GM12878 (cell line): ENCODE data around the gene NPAS3. TPM values are rescaled to one million over a fixed set of nuclear protein-coding genes. Genes with fewer than 3 reads are reported as not detected.

Experiments used
- ATAC-seq: fragments of 200-7000 bp; cut with Tn5 transposase; 3 replicates; pipeline ENCODE4 v1.9.1; 2020; ENCODE audit warnings: mild to moderate bottlenecking, moderate library complexity
- BruUV-seq: library from RNA; stranded (reverse); fragments of 400-500 nt; replicated peaks from 2 replicates; lab custom pipeline; 2021; lab: Mats Ljungman, UMichigan
- CTCF ChIA-PET: fragments of 300-600 bp; sonication (Branson Sonifier 250); formaldehyde crosslinking; extraction: SDS; loops from one replicate; lab custom pipeline; 2021; ENCODE audit warnings: inconsistent platforms; lab: Yijun Ruan, JAX
- POLR2A ChIA-PET: fragments of 350-600 bp; formaldehyde crosslinking; extraction: SDS; loops from one replicate; lab custom pipeline; 2021; ENCODE audit warnings: inconsistent platforms; lab: Charles Lee
- RAD21 ChIA-PET: fragments of 300-600 bp; sonication (Branson Sonifier 250); formaldehyde crosslinking; loops from one replicate; lab custom pipeline; 2023; ENCODE audit warnings: antibody characterized with exemption; ENCODE audit not compliant: unreplicated experiment; lab: Charles Lee
- SMC1A ChIA-PET: fragments of 300-600 bp; sonication (Branson Sonifier 250); formaldehyde crosslinking; loops from one replicate; lab custom pipeline; 2023; ENCODE audit not compliant: unreplicated experiment, uncharacterized antibody; lab: Charles Lee
- DNase-seq: peaks from one replicate; pipeline ENCODE4 v3.0.0-alpha.2; 2011; ENCODE audit warnings: low read depth, low spot score
- FAIRE-seq: peaks from 3 replicates; lab custom pipeline; 2011; peaks lifted over from hg19 to GRCh38; lab: Jason Lieb, UNC
- H2AFZ ChIP-seq: 2 replicates; pipeline ENCODE4 v1.6.0; 2011; ENCODE audit warnings: low read depth, low read length, control low read depth; ENCODE audit not compliant: control insufficient read depth
- H3K27ac ChIP-seq: 2 replicates; pipeline ENCODE4 v1.5.1; 2011; ENCODE audit warnings: control low read depth; ENCODE audit not compliant: control insufficient read depth, insufficient read depth
- H3K27me3 ChIP-seq, 2 experiments: replicated peaks in 1 of 2; 2 replicates each; pipeline versions ENCODE4 v1.6.0 to v1.6.1; 2011; ENCODE audit warnings: low read length in 1 of 2; ENCODE audit not compliant: control insufficient read depth in 2 of 2, insufficient read depth in 2 of 2
- H3K36me3 ChIP-seq, 2 experiments: 2 replicates each; pipeline ENCODE4 v1.5.1; 2011; ENCODE audit warnings: low read length in 1 of 2; ENCODE audit not compliant: control insufficient read depth in 2 of 2, insufficient read depth in 2 of 2
- H3K4me1 ChIP-seq: 2 replicates; pipeline ENCODE4 v1.6.1; 2011; ENCODE audit warnings: mild to moderate bottlenecking, low read length, moderate library complexity, mixed read lengths; ENCODE audit not compliant: control insufficient read depth, insufficient read depth
- H3K4me2 ChIP-seq: 2 replicates; pipeline ENCODE4 v1.6.0; 2011; ENCODE audit warnings: control low read depth; ENCODE audit not compliant: control insufficient read depth, insufficient read depth
- H3K4me3 ChIP-seq: fragments of 200-600 bp; sonication (generic); 2 replicates; pipeline ENCODE4 v1.5.1; 2016
- H3K79me2 ChIP-seq: 2 replicates; pipeline ENCODE4 v1.6.0; 2011; ENCODE audit warnings: low read length; ENCODE audit not compliant: control insufficient read depth, insufficient read depth
- H3K9ac ChIP-seq: 2 replicates; pipeline ENCODE4 v1.8.0; 2011; ENCODE audit warnings: low read length, control low read depth, mixed read lengths; ENCODE audit not compliant: control insufficient read depth, insufficient read depth
- H3K9me3 ChIP-seq: replicated peaks from 3 replicates; pipeline ENCODE4 v1.5.1; 2011; ENCODE audit warnings: mild to moderate bottlenecking, low read length; ENCODE audit not compliant: control insufficient read depth, insufficient read depth
- H4K20me1 ChIP-seq: 2 replicates; pipeline ENCODE4 v1.6.0; 2011; ENCODE audit not compliant: control insufficient read depth, insufficient read depth
- CEBPZ ChIP-seq: fragments of 150-350 bp; IDR thresholded peaks from 2 replicates; pipeline ENCODE4 v1.6.1; 2016; ENCODE audit warnings: low read depth, low read length
- E2F4 ChIP-seq: IDR thresholded peaks from 2 replicates; pipeline ENCODE4 v1.6.1; 2012; ENCODE audit warnings: low read depth, low read length, improper control_type of control experiment
- E2F8 ChIP-seq: fragments of 450-650 bp; IDR thresholded peaks from 2 replicates; pipeline ENCODE4 v1.6.1; 2018; ENCODE audit warnings: mild to moderate bottlenecking, low read depth, moderate library complexity; ENCODE audit not compliant: partially characterized antibody
- IRF5 ChIP-seq: fragments of 450-650 bp; IDR thresholded peaks from 2 replicates; pipeline ENCODE4 v1.6.1; 2017; ENCODE audit warnings: borderline replicate concordance
- MTA3 ChIP-seq: IDR thresholded peaks from 2 replicates; pipeline ENCODE4 v1.6.1; 2012; ENCODE audit warnings: low read length, inconsistent platforms, borderline replicate concordance
- MYC ChIP-seq: IDR thresholded peaks from 2 replicates; pipeline ENCODE4 v1.6.1; 2011; ENCODE audit warnings: mild to moderate bottlenecking, low read length, moderate library complexity, inconsistent platforms; ENCODE audit not compliant: insufficient read depth, insufficient replicate concordance, insufficient read length, severe bottlenecking
- NR2F1 ChIP-seq: fragments of 450-650 bp; conservative IDR thresholded peaks from 2 replicates; pipeline ENCODE4 v1.6.1; 2017; ENCODE audit warnings: mild to moderate bottlenecking
- NRF1 ChIP-seq: conservative IDR thresholded peaks from 2 replicates; pipeline ENCODE4 v1.6.1; 2011; ENCODE audit warnings: mild to moderate bottlenecking, low read depth, low read length, improper control_type of control experiment
- PAX8 ChIP-seq: fragments of 450-650 bp; IDR thresholded peaks from 2 replicates; pipeline ENCODE4 v1.6.1; 2017; ENCODE audit warnings: mild to moderate bottlenecking, moderate library complexity
- RFX5 ChIP-seq: IDR thresholded peaks from 2 replicates; pipeline ENCODE4 v1.6.1; 2011; ENCODE audit warnings: low read depth, low read length, improper control_type of control experiment
- USF2 ChIP-seq: IDR thresholded peaks from 2 replicates; pipeline ENCODE4 v1.6.1; 2011; ENCODE audit warnings: low read depth, low read length, improper control_type of control experiment, borderline replicate concordance
- WRNIP1 ChIP-seq: IDR thresholded peaks from 2 replicates; pipeline ENCODE4 v1.6.1; 2011; ENCODE audit warnings: low read depth, low read length, improper control_type of control experiment, borderline replicate concordance
- ZNF274 ChIP-seq: IDR thresholded peaks from one replicate; pipeline ENCODE4 v1.8.0; 2011; ENCODE audit not compliant: insufficient read length, insufficient read depth
- in situ Hi-C: fragments of 300-500 bp; cut with MboI; formaldehyde crosslinking; loops from 9 replicates; pipeline ENCODE4 v1.14.3; 2018; ENCODE audit warnings: mixed read lengths
- intact Hi-C: fragments of 100-400 bp; cut with micrococcal nuclease; formaldehyde crosslinking; loops from one replicate; pipeline ENCODE4 v1.14.2; 2022; ENCODE audit not compliant: unreplicated experiment
- polyA plus RNA-seq, 11 experiments: library from polyadenylated mRNA; depleted of rRNA in 4 of 11; unstranded in 6 of 11; stranded (reverse) in 5 of 11; fragments of >200 nt; fragmentation: Nextera tagmentation in 4 of 11; fragmentation: Illumina TruSeq in 1 of 11; extraction: Ambion mirVana in 4 of 11; extraction: Trizol in 1 of 11; gene quantifications; 1 replicate in 1 of 11; 2 replicates in 10 of 11; pipeline versions ENCODE4 v1.2.1 to v1.2.3, GENCODE V29; 2011 to 2016; ENCODE audit warnings: inconsistent platforms in 2 of 11, missing spikeins in 2 of 11, low read depth in 1 of 11
- total RNA-seq, 4 experiments: library from RNA; depleted of rRNA in 3 of 4; stranded (reverse); fragments of >200 nt in 3 of 4; fragmentation: Illumina TruSeq in 1 of 4; extraction: Trizol in 1 of 4; gene quantifications; 2 replicates each; pipeline versions ENCODE4 v1.2.1 to v1.2.3, GENCODE V29; 2013 to 2021

Gene NPAS3
- total and polyA plus RNA-seq, 10 of the 15 experiments (the other 5 are each of a cell fraction or from before 2014, with no cell fraction given): under 0.01 to 2.7 (median 0.03) TPM; not detected in 6

- TF ChIP-seq CEBPZ: no peak
- no peak for TF ChIP-seq NRF1
These were observed 124.8 kb downstream of the NPAS3 start (continued) for GRCh38 chr14:33063521-33063920.

GRCh38 chr14:33065634-33066033, 127.0 kb downstream of the NPAS3 start:
- H3K79me2 ChIP-seq: no peaks in the 10 kb centered on the region
- intact Hi-C loops: no loop called here
- TF ChIP-seq IRF5 (no peak), E2F4 (no peak), MYC (no peak), NR2F1 (no peak), E2F8 (no peak), PAX8 (no peak), RFX5 (no peak), MTA3 (no peak), WRNIP1 (no peak), USF2 (no peak), ZNF274 (no peak)

More at GRCh38 chr14:33065634-33066033, 127.0 kb downstream of the NPAS3 start:
- FAIRE-seq: no peak
- H3K4me1 ChIP-seq: no peaks in the 10 kb centered on the region
- no peak overlapping the region for H3K27ac ChIP-seq
- in situ Hi-C loops: no loop called here
- no peak overlapping the region for H3K4me3 ChIP-seq
- H3K9me3 ChIP-seq: no peaks in the 10 kb centered on the region
- DNase-seq: no peak
- H4K20me1 ChIP-seq: no peaks in the 10 kb centered on the region
- ChIA-PET CTCF (no interaction called here), RAD21 (no interaction called here), SMC1A (no interaction called here), POLR2A (no interaction called here)
- H3K4me2 ChIP-seq: no peak overlapping the region
- H3K36me3 ChIP-seq: no peaks in the 10 kb centered on the region
- no peak overlapping the region for H2AFZ ChIP-seq
- ATAC-seq: no peak
- H3K9ac ChIP-seq: no peak overlapping the region
- H3K27me3 ChIP-seq: no peaks in the 10 kb centered on the region
- BruUV-seq: no TSS peak
